GM12873 (cell line): Measurements from ENCODE around the gene HOXD4.

ENCODE experiments used
- CTCF ChIP-seq: IDR thresholded peaks from 2 replicates; pipeline ENCODE4 v1.5.1; 2012; ENCODE audit warnings: low read depth, mild to moderate bottlenecking, moderate library complexity, low read length, control low read depth; ENCODE audit not compliant: insufficient read depth; ENCODE audit errors: missing control alignments

HOXD4 gene

GRCh38 chr2:176151442-176152287, at the start of gene HOXD4:
HOXD4 (plus strand) TSS chr2:176151550; CDS start chr2:176151634, 84 bp downstream.
- TF ChIP-seq CTCF = no peak

GRCh38 chr2:176101842-176102241, 49.5 kb upstream of the HOXD4 start:
- no peak for TF ChIP-seq CTCF

GRCh38 chr2:176102309-176102866, 49.0 kb upstream of the HOXD4 start:
- TF ChIP-seq CTCF = no peak

- no peak for TF ChIP-seq CTCF
Measured at GRCh38 chr2:176103194-176103593, 48.2 kb upstream of the HOXD4 start.

- no peak for TF ChIP-seq CTCF
Measured at GRCh38 chr2:176103742-176104315, 47.5 kb upstream of the HOXD4 start.

- TF ChIP-seq CTCF = no peak
Measured at GRCh38 chr2:176104316-176105077, 46.9 kb upstream of the HOXD4 start.
